CD4-positive, alpha-beta T cell treated with Interleukin-6 at 100 ng/mL for 8 hours (primary cell): ENCODE results near the gene ISOC2.
"Not testable (repeated sequence)": the region's sequence is repeated elsewhere in the genome, so short reads cannot be mapped to it uniquely, and the experiment has no call there.

Experiments
- DNase-seq: peaks from one replicate; pipeline ENCODE4 v3.0.0-alpha.2; 2020; ENCODE audit warnings: mixed read lengths, low spot score

ISOC2 gene

GRCh38 chr19:55440411-55441105, 20.9 kb downstream of the ISOC2 start:
- DNase-seq, result no peak

- DNase-seq, result no peak
Observed at GRCh38 chr19:55439052-55439451, 22.4 kb downstream of the ISOC2 start.

GRCh38 chr19:55437410-55437809, 24.0 kb downstream of the ISOC2 start:
- no peak for DNase-seq

- no peak for DNase-seq
Observed at GRCh38 chr19:55436847-55437246, 24.6 kb downstream of the ISOC2 start.

- DNase-seq, result no peak
Observed at GRCh38 chr19:55435020-55435419, 26.4 kb downstream of the ISOC2 start.

- DNase-seq, result no peak
Observed at GRCh38 chr19:55434356-55434919, 27.0 kb downstream of the ISOC2 start.

GRCh38 chr19:55433292-55433691, 28.1 kb downstream of the ISOC2 start:
- DNase-seq, result no peak

GRCh38 chr19:55432241-55432959, 29.0 kb downstream of the ISOC2 start:
- DNase-seq, result no peak

GRCh38 chr19:55431183-55431582, 30.3 kb downstream of the ISOC2 start:
- no peak for DNase-seq

- DNase-seq, result no peak
Observed at GRCh38 chr19:55426042-55426441, 35.4 kb downstream of the ISOC2 start.

- DNase-seq, result no peak
Observed at GRCh38 chr19:55424518-55424917, 36.9 kb downstream of the ISOC2 start.

GRCh38 chr19:55423225-55424005, 38.0 kb downstream of the ISOC2 start:
- no peak for DNase-seq

- DNase-seq, result peak; percentile 60
Observed at GRCh38 chr19:55421281-55421680, 40.2 kb downstream of the ISOC2 start.

- DNase-seq, result no peak
Observed at GRCh38 chr19:55419624-55420236, 41.7 kb downstream of the ISOC2 start.

GRCh38 chr19:55419103-55419502, 42.3 kb downstream of the ISOC2 start:
- no peak for DNase-seq

GRCh38 chr19:55418185-55418584, 43.3 kb downstream of the ISOC2 start:
- peak; percentile 60 for DNase-seq

- DNase-seq, result no peak
Observed at GRCh38 chr19:55410168-55410567, 51.3 kb downstream of the ISOC2 start.

GRCh38 chr19:55409179-55409578, 52.3 kb downstream of the ISOC2 start:
- DNase-seq, result not testable (repeated sequence)

- DNase-seq, result no peak
Observed at GRCh38 chr19:55408533-55408872, 52.9 kb downstream of the ISOC2 start.

- DNase-seq, result peak; percentile 98
Observed at GRCh38 chr19:55407800-55408532, 53.5 kb downstream of the ISOC2 start.

GRCh38 chr19:55407550-55407799, 54.0 kb downstream of the ISOC2 start, which contains the start of gene UBE2S:
TSS of gene UBE2S (minus strand) at chr19:55407788. CDS start at chr19:55407589, 199 bp downstream.
- not testable (repeated sequence) for DNase-seq
